ENCODE measurements around the gene TMEM179.

The TMEM179 gene

DNA sequence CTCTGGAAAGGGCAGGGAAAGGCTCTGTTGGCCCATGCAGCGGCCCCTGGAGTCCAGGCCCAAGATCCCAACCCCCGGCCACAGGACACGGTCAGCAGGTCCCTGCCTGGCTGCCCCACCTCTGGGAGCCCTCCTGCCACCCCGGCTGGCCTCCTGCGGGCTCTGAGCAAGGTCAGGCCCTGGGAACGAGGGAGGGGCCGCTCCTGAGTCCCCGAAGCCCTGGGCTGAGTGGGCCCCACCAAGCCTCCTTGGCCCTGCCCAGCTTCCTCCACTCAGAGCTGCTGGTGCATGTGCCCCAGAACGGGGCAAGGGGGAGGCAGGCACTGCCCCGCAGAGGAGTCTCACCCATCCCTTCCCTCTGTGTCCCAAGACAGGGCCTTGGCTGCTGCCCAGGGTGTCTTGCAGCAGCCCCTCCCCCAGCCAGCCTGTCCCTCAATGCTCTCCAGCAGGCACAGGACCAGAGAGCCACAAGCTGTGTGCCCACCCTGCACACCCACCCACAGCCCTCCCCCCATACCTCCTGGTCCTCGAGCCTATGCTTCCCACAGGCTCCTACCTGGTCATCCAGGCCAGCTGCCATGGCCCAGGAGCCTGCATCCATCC is 32.4 kb downstream of the TMEM179 start:
- Histone ChIP-seq H3K27me3 (ENCODE audit: insufficient read depth, low read length) (no peaks in the 10 kb centered on the region), H3K4me1 (ENCODE audit: insufficient read depth, low read length) (no peaks in the 10 kb centered on the region), H3K9me3 (ENCODE audit: insufficient read depth, low read depth, low read length) (no peaks in the 10 kb centered on the region), H3K36me3 (ENCODE audit: insufficient read depth, low read depth, low read length) (no peaks in the 10 kb centered on the region), H3K27ac (ENCODE audit: low read length) (no peak overlapping the region), H3K9ac (ENCODE audit: low read depth, low read length) (no peak overlapping the region), H3K4me3 (ENCODE audit: low read length) (no peak overlapping the region)

- H3K4me1 ChIP-seq (ENCODE audit: insufficient read depth, low read length), result no peaks in the 10 kb centered on the region
- no peak overlapping the region for H3K4me3 ChIP-seq (ENCODE audit: low read length)
- H3K9ac ChIP-seq (ENCODE audit: low read depth, low read length), result no peak overlapping the region
- no peaks in the 10 kb centered on the region for H3K9me3 ChIP-seq (ENCODE audit: insufficient read depth, low read depth, low read length)
- H3K36me3 ChIP-seq (ENCODE audit: insufficient read depth, low read depth, low read length), result no peaks in the 10 kb centered on the region
- no peak overlapping the region for H3K27ac ChIP-seq (ENCODE audit: low read length)
- H3K27me3 ChIP-seq (ENCODE audit: insufficient read depth, low read length), result no peaks in the 10 kb centered on the region
Measured at GRCh38 chr14:104571246-104571645, 33.3 kb downstream of the TMEM179 start.

DNA sequence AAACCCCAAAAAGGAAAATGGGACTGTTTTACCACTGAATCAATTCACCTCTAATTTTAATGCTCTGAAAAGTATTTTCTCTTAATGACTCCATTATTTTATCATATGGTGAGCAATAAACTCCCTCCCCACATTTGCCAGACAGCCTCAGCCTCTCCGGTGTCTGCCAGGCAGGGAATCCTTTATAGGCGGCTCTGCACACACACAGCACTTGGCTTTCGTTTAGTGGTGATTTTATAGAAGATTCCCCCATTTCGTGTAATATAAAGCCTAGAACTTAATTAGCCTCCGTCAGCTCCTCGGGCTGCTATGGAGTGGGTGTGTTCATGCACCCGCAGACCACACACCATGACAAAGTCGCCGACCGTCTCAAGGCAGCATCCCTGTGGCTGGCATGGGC is 35.1 kb downstream of the TMEM179 start:
- H3K27me3 ChIP-seq (ENCODE audit: insufficient read depth, low read length), result no peaks in the 10 kb centered on the region
- no peaks in the 10 kb centered on the region for H3K4me1 ChIP-seq (ENCODE audit: insufficient read depth, low read length)
- H3K9ac ChIP-seq (ENCODE audit: low read depth, low read length), result no peak overlapping the region
- no peak overlapping the region for H3K27ac ChIP-seq (ENCODE audit: low read length)
- H3K9me3 ChIP-seq (ENCODE audit: insufficient read depth, low read depth, low read length), result no peaks in the 10 kb centered on the region
- no peak overlapping the region for H3K4me3 ChIP-seq (ENCODE audit: low read length)
- H3K36me3 ChIP-seq (ENCODE audit: insufficient read depth, low read depth, low read length), result no peaks in the 10 kb centered on the region

DNA sequence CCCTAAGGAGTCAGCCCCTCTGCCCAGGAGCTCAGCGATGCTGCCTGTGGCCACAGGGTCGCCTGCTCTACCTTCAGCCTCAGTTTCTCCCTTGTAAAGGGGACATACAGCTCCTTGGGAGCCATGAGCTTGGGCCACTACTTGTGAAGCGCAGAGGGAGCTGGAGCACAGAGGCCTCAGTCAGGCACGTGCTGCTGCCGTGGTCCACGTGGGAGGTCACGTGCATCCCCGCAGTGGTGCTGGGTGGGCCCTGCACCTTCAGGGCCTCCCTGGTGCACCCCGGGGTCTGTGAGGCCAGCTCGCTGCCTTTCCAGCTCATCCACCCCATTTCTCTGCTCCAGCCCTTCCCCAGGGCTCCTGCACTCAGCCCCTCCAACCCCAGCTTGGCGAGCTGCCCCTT is 36.0 kb downstream of the TMEM179 start:
- no peaks in the 10 kb centered on the region for H3K27me3 ChIP-seq (ENCODE audit: insufficient read depth, low read length)
- H3K9ac ChIP-seq (ENCODE audit: low read depth, low read length), result no peak overlapping the region
- H3K4me3 ChIP-seq (ENCODE audit: low read length), result no peak overlapping the region
- H3K9me3 ChIP-seq (ENCODE audit: insufficient read depth, low read depth, low read length), result no peaks in the 10 kb centered on the region
- H3K4me1 ChIP-seq (ENCODE audit: insufficient read depth, low read length), result no peaks in the 10 kb centered on the region; the same call in 1 of the 2 replicates
- no peak overlapping the region for H3K27ac ChIP-seq (ENCODE audit: low read length)
- no peaks in the 10 kb centered on the region for H3K36me3 ChIP-seq (ENCODE audit: insufficient read depth, low read depth, low read length)

DNA sequence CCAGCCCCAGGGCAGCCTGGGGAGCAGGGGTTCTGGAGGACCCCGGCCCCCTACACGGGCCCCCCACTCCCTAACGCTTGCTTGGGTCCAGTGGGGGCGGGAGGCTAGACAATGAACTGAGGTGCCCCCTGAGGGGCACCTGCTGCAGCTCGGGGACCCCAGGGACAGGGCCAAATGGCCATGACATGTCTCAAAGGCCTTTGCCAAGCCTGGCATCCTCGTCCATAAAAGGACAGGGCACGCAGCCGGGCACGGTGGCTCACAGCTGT is 36.7 kb downstream of the TMEM179 start:
- no peaks in the 10 kb centered on the region for H3K9me3 ChIP-seq (ENCODE audit: insufficient read depth, low read depth, low read length)
- no peaks in the 10 kb centered on the region for H3K36me3 ChIP-seq (ENCODE audit: insufficient read depth, low read depth, low read length)
- no peaks in the 10 kb centered on the region; the same call in 1 of the 2 replicates for H3K4me1 ChIP-seq (ENCODE audit: insufficient read depth, low read length)
- no peak overlapping the region for H3K27ac ChIP-seq (ENCODE audit: low read length)
- no peaks in the 10 kb centered on the region for H3K27me3 ChIP-seq (ENCODE audit: insufficient read depth, low read length)
- H3K9ac ChIP-seq (ENCODE audit: low read depth, low read length), result no peak overlapping the region
- H3K4me3 ChIP-seq (ENCODE audit: low read length), result no peak overlapping the region

DNA sequence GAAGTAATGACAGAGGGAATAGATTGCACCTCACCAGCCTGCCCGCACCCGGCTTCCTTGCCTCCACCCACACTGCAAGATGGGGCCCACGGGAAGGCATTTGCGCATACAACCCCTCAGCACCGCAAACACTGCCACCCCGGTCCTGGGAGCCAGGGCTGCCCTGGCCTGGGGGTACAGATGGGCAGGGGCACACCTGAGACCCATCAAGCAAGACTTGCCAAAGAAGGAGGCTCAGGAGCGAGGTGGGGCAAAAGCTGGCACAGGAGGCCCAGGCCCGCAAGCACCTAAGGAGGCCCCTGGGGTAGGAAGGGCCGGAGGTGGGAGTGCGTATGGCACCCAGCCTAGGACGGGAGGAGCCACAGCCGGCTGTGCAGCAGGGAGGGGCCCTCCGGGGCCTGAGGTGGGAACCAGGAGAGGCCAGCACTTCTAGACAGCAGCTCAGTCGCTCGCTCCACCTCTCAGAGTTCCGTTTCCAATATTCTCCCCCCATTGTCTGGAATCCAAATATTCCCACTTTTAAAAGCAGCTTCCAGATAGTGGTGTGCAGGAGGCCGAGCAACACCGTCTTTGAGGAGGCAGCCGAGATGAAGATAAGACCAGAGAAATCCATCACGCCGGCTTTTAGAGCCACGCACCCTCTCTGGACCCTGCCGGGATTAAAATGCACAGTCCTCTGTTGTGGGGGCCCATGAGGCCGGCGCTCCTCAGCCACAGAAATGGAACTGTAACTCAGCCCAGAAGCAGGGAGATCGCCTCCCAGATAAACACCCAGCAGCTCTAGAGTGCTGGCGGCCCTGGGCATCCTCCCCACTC is 37.2 kb downstream of the TMEM179 start:
- no peaks in the 10 kb centered on the region for H3K36me3 ChIP-seq (ENCODE audit: insufficient read depth, low read depth, low read length)
- no peak overlapping the region for H3K4me3 ChIP-seq (ENCODE audit: low read length)
- no peaks in the 10 kb centered on the region; the same call in 1 of the 2 replicates for H3K4me1 ChIP-seq (ENCODE audit: insufficient read depth, low read length)
- no peaks in the 10 kb centered on the region for H3K9me3 ChIP-seq (ENCODE audit: insufficient read depth, low read depth, low read length)
- no peaks in the 10 kb centered on the region for H3K27me3 ChIP-seq (ENCODE audit: insufficient read depth, low read length)
- no peak overlapping the region for H3K9ac ChIP-seq (ENCODE audit: low read depth, low read length)
- H3K27ac ChIP-seq (ENCODE audit: low read length), result no peak overlapping the region

GRCh38 chr14:104564744-104565679 is 39.6 kb downstream of the TMEM179 start:
- no peak overlapping the region for H3K27ac ChIP-seq (ENCODE audit: low read length)
- no peak overlapping the region for H3K9ac ChIP-seq (ENCODE audit: low read depth, low read length)
- H3K4me3 ChIP-seq (ENCODE audit: low read length), result no peak overlapping the region
- H3K27me3 ChIP-seq (ENCODE audit: insufficient read depth, low read length), result no peaks in the 10 kb centered on the region
- no peaks in the 10 kb centered on the region; the same call in 1 of the 2 replicates for H3K4me1 ChIP-seq (ENCODE audit: insufficient read depth, low read length)
- H3K9me3 ChIP-seq (ENCODE audit: insufficient read depth, low read depth, low read length), result no peaks in the 10 kb centered on the region
- H3K36me3 ChIP-seq (ENCODE audit: insufficient read depth, low read depth, low read length), result no peaks in the 10 kb centered on the region

DNA sequence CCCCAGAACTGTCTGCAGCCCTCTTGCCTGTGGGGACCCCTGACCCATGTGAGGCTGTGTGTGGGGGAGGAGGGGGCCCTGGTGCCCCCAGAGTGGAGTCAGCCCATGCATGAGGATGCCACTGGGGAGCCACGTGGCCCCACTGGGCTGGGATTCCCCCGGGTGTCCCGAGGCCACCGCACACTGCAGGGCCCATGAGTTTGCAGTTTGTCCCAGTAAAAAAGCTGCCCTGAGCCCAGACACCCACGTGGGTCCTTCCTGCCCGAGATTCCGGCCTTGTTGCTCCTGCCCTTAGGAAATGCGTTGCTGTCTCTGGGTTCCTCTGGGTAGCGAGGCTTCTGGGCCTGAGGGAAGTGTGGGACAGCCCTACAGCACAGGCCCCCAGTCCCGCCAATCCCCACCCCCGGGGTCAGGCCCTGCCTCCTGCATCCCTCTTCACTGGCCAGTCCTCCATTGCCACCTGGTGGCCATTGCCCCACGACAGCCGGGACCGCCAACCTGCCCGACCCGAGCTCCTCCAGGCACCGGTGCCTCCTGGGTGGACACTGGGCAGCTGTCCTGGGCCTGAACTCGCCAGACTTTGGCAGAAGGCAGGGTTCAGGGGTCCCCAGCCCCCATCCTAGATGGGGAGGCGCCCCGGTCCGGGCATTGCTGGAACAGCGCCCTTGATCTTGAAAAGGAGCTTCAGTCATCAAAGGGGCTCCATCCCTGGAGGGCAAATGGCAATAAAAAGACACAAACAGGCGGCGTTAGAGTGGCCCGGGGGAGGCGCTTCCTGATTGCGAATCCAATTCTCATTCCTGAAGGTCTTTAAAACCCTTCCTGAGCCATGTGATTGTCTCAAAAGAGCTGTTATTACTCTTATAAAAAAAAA is 40.6 kb downstream of the TMEM179 start:
- H3K4me3 ChIP-seq (ENCODE audit: low read length), result no peak overlapping the region
- H3K9ac ChIP-seq (ENCODE audit: low read depth, low read length), result no peak overlapping the region
- H3K27ac ChIP-seq (ENCODE audit: low read length), result no peak overlapping the region
- H3K36me3 ChIP-seq (ENCODE audit: insufficient read depth, low read depth, low read length), result no peaks in the 10 kb centered on the region
- no peaks in the 10 kb centered on the region for H3K9me3 ChIP-seq (ENCODE audit: insufficient read depth, low read depth, low read length)
- no peaks in the 10 kb centered on the region for H3K27me3 ChIP-seq (ENCODE audit: insufficient read depth, low read length)
- no peaks in the 10 kb centered on the region; the same call in 1 of the 2 replicates for H3K4me1 ChIP-seq (ENCODE audit: insufficient read depth, low read length)

DNA sequence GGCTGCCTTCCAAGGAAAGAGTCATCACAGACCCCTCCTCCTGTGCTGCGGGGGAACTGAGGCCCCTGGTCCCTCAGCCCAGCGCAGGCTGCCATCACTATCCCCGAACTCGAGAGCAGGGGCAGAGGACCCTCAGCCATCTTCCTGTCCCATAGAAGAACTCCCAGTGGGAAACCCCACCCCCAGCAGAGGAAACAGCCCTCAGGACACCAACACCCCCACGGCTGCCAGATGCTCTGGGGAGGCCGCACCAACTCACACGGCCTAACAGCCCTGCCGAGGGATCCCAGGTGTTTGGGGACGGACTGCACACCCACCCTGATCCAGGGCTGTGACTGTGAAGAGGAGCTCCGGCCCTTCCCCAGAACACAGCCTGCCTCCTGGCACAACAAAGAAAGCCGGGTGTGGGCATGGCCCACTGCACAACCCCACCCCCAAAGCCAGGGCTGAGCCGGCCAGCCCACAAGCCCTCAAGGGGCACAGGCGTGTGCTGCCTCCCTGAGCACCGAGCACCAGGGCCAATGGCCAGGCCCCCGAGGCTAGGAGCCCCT is 41.3 kb downstream of the TMEM179 start:
- Histone ChIP-seq H3K4me1 (ENCODE audit: insufficient read depth, low read length) (no peaks in the 10 kb centered on the region; the same call in 1 of the 2 replicates), H3K4me3 (ENCODE audit: low read length) (no peak overlapping the region), H3K36me3 (ENCODE audit: insufficient read depth, low read depth, low read length) (no peaks in the 10 kb centered on the region), H3K9me3 (ENCODE audit: insufficient read depth, low read depth, low read length) (no peaks in the 10 kb centered on the region), H3K27ac (ENCODE audit: low read length) (no peak overlapping the region), H3K27me3 (ENCODE audit: insufficient read depth, low read length) (no peaks in the 10 kb centered on the region), H3K9ac (ENCODE audit: low read depth, low read length) (no peak overlapping the region)

GRCh38 chr14:104562606-104563005 is 42.0 kb downstream of the TMEM179 start:
- no peak overlapping the region for H3K4me3 ChIP-seq (ENCODE audit: low read length)
- H3K27me3 ChIP-seq (ENCODE audit: insufficient read depth, low read length), result no peaks in the 10 kb centered on the region
- H3K36me3 ChIP-seq (ENCODE audit: insufficient read depth, low read depth, low read length), result no peaks in the 10 kb centered on the region
- H3K27ac ChIP-seq (ENCODE audit: low read length), result no peak overlapping the region
- no peak overlapping the region for H3K9ac ChIP-seq (ENCODE audit: low read depth, low read length)
- H3K4me1 ChIP-seq (ENCODE audit: insufficient read depth, low read length), result no peaks in the 10 kb centered on the region; the same call in 1 of the 2 replicates
- H3K9me3 ChIP-seq (ENCODE audit: insufficient read depth, low read depth, low read length), result no peaks in the 10 kb centered on the region
